Stimulated activated CD8-positive, alpha-beta memory T cell treated with anti-CD3 and anti-CD28 coated beads, Interleukin-12 subunit alpha, Interleukin-12 subunit beta, amount 100 ng/mL, for 4 hours (primary cell): ENCODE results near the gene OTP.

Experiments used
- DNase-seq: peaks from one replicate; pipeline ENCODE4 v3.0.0-alpha.2; 2020; ENCODE audit warnings: low read depth

Gene OTP

DNA sequence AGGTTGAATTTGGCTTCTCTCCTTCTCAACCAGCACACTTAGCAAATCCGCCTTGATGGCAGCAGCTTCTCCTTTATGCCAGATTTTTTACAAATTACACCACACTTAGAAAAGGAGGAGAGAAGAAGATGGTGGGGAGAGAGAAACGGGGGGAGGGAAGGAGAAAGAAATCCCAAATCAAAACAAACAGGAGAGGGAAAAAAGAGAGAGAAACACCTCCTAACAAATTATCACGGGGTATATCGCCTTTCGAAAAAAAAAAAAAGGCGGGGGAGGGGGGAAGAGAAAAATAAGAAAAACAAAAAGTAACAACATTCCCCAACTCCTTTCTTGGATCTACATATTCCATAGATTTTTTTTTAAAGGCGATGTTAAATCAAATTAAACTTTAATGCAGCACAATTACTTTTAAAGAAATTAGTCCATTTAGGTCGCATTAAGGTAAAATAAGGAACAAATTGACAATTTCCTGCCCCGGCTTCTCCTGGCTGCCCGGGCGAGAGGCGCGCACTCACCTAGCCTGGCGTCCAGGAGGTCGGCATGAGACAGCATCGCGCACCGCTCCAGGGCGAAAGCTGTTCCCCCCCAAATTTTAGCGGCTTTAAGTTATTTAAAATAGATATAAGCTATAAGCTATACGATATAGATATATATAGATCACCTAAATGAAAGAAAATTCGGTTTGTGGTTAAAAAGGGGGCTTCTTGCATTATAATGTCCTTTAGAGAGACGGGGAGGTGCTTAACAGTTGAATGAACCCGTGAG is at the start of gene OTP:
Gene OTP (minus strand): TSS at position 716 of the 765 bp plus-strand sequence. CDS start 164 bp downstream, at position 552.
- DNase-seq, result no peak

- DNase-seq, result no peak
Measured at GRCh38 chr5:77683171-77683732, 44.7 kb upstream of the OTP start.

GRCh38 chr5:77670526-77670925 is 32.0 kb upstream of the OTP start:
- DNase-seq, result no peak

GRCh38 chr5:77669677-77670076 is 31.2 kb upstream of the OTP start:
- DNase-seq, result no peak

- DNase-seq, result no peak
Measured at GRCh38 chr5:77663090-77663863, 24.8 kb upstream of the OTP start.

- DNase-seq, result no peak
Measured at GRCh38 chr5:77662635-77663034, 24.1 kb upstream of the OTP start.

DNA sequence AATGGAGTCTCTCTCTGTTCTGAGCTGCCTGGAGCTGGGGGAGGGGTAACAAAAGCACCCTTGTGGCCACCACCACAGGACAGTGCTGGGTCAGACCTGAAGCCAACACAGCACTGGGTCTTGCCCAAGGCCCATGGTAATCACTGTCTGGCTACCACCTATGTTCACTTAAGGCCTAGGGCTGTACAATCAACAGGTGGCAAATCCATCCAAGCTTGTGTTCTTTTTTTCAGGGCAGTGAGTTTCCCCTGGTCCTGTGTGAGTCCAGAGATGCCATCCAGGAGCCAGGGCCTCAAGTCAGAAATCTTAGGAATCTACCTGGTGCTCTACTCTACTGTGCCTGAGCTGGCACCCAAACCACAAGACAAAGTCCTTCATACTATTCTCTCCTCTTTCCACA is 20.1 kb upstream of the OTP start:
- no peak for DNase-seq

- no peak for DNase-seq
Measured at GRCh38 chr5:77651343-77651742, 12.8 kb upstream of the OTP start.

- no peak for DNase-seq
Measured at GRCh38 chr5:77650686-77651085, 12.2 kb upstream of the OTP start.

GRCh38 chr5:77649776-77650175 is 11.3 kb upstream of the OTP start:
- DNase-seq, result no peak

DNA sequence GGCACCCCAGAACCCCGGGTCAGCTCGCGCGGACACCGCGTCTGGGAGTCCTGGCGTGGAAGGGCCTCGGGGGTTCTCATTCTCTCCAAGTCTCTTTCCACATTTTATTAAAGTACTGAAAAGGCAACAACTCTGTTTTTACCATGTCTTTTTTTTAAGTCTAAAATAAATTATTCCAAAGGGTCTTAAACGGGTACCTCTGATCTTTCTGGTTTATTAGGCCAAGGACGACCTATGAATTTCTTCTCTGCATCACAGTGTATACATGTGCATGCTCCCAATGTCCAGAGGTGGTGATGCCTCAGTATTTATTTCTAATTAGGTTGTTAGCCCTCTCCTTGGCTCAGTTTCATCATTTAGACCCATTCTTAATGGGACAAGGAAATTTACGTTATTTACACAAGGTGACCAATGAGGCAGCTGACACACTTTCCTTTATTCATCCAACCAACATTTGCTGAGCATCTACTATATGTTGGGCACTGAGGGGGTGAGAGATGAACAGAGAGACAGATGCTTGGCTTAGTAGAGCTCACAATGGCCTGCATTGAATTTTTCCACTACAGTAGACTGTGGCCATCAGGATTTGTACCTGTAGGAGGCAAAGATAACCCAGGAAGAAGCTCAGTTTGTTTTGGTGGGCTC is 7.6 kb upstream of the OTP start:
- DNase-seq, result no peak

- no peak for DNase-seq
Measured at GRCh38 chr5:77645158-77645994, 6.9 kb upstream of the OTP start.

GRCh38 chr5:77644371-77645157 is 6.1 kb upstream of the OTP start:
- DNase-seq, result no peak

DNA sequence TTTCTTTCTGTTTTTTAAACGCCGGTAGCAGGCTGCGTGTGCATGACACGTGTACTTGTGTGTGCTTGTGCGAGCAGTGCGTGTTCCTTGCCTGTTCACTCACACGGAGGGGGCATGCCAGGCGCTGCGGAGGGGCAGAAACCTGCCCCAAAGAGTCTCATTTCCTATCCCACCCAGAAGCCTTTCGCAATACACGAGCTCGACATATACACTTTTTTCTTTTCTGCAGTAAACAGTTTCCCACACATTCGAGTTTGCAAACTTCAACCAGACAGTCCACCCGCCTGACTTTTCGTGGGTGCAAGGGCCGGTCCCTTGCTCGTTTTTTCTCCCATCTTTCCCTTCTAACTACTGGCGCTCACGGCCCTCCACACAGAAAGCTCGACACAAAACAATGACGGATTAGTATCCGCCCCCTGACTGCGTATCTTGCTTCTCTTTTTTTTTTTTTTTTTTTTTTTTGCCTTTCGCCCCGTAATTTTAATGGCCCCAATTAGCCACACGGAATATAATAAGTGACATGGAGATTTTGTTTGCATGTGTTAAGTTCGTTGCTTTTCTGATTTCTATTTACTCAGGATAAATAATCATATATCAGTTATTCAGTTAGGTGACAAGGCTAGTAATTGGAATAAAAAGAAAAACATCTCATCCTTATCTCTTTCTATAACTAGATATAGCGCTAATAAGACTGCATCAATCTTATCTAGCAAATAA is 5.3 kb upstream of the OTP start:
- no peak for DNase-seq

GRCh38 chr5:77642738-77643653 is 4.5 kb upstream of the OTP start:
- no peak for DNase-seq

- DNase-seq, result no peak
Measured at GRCh38 chr5:77641963-77642737, 3.6 kb upstream of the OTP start.

- DNase-seq, result no peak
Measured at GRCh38 chr5:77641397-77641943, 3.0 kb upstream of the OTP start.
